HG03575 (cell line): ENCODE results near the gene COL19A1.
A peak's percentile ranks its signal among the peaks of the same experiment; 100 is the strongest.
"Not testable (repeated sequence)": the region's sequence is repeated elsewhere in the genome, so short reads cannot be mapped to it uniquely, and the experiment has no call there.

ENCODE experiments used
- ATAC-seq: cut with Tn5 transposase; IDR thresholded peaks from one replicate; pipeline ENCODE4 v1.9.1; 2021; ENCODE audit not compliant: unreplicated experiment, insufficient number of reproducible peaks, low FRiP score; ENCODE audit errors: extremely low read depth

The COL19A1 gene

GRCh38 chr6:69942485-69942884, 76.1 kb downstream of the COL19A1 start:
- no peak for ATAC-seq

GRCh38 chr6:69945192-69945591, 78.8 kb downstream of the COL19A1 start:
- no peak for ATAC-seq

- no peak for ATAC-seq
Measured at GRCh38 chr6:69948479-69949114, 82.2 kb downstream of the COL19A1 start.

GRCh38 chr6:69953491-69953890, 87.1 kb downstream of the COL19A1 start:
- no peak for ATAC-seq

- ATAC-seq = no peak
Measured at GRCh38 chr6:69954733-69955132, 88.4 kb downstream of the COL19A1 start.

GRCh38 chr6:69957985-69958559, 91.7 kb downstream of the COL19A1 start:
- no peak for ATAC-seq

- ATAC-seq = no peak
Measured at GRCh38 chr6:69958978-69959377, 92.6 kb downstream of the COL19A1 start.

- not testable (repeated sequence) for ATAC-seq
Measured at GRCh38 chr6:69965974-69966373, 99.6 kb downstream of the COL19A1 start.

GRCh38 chr6:69973138-69973537, 106.8 kb downstream of the COL19A1 start:
- ATAC-seq = no peak

GRCh38 chr6:69973763-69974162, 107.4 kb downstream of the COL19A1 start:
- ATAC-seq = no peak

- no peak for ATAC-seq
Measured at GRCh38 chr6:69974193-69974592, 107.8 kb downstream of the COL19A1 start.

- ATAC-seq = no peak
Measured at GRCh38 chr6:69976591-69977090, 110.3 kb downstream of the COL19A1 start.

- no peak for ATAC-seq
Measured at GRCh38 chr6:69980624-69981023, 114.3 kb downstream of the COL19A1 start.

- ATAC-seq = no peak
Measured at GRCh38 chr6:69984506-69984905, 118.2 kb downstream of the COL19A1 start.

- ATAC-seq = no peak
Measured at GRCh38 chr6:69985180-69985579, 118.8 kb downstream of the COL19A1 start.

- no peak for ATAC-seq
Measured at GRCh38 chr6:69987550-69987949, 121.2 kb downstream of the COL19A1 start.

- ATAC-seq = peak; percentile 35
Measured at GRCh38 chr6:69988458-69989126, 122.2 kb downstream of the COL19A1 start.

- ATAC-seq = no peak
Measured at GRCh38 chr6:69994251-69994650, 127.9 kb downstream of the COL19A1 start.

GRCh38 chr6:70008189-70008588, 141.8 kb downstream of the COL19A1 start:
- no peak for ATAC-seq

GRCh38 chr6:70010339-70010738, 144.0 kb downstream of the COL19A1 start:
- ATAC-seq = not testable (repeated sequence)
